ENCODE measurements around the gene TXNDC16.

The TXNDC16 gene

DNA sequence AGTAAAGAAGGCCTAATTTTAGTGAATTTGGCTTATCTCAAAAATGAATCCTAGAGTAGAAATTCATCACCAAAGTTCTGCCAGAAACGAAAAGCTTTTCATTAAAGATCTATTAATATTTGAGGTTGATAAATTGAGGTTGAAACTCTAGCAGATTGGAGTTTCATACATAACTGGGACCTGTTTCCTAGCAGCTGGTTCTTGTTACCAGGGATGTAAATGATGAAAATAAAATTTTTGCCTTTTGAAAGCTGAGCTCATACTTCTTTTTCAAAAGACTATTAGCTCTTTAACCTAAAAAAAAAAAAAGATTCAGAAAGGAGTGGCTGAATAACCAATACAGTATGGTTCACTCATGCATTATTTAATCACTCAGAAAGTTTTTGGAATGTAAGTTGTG is 139.9 kb downstream of the TXNDC16 start:
- Histone ChIP-seq H3K4me3 (ENCODE audit: low read length) (no peak overlapping the region), H3K27me3 (ENCODE audit: insufficient read depth, low read length) (no peaks in the 10 kb centered on the region), H3K36me3 (ENCODE audit: insufficient read depth, low read length) (no peaks in the 10 kb centered on the region), H3K27ac (ENCODE audit: low read depth, low read length) (no peak overlapping the region), H3K9me3 (ENCODE audit: insufficient read depth, low read depth, low read length) (no peaks in the 10 kb centered on the region), H3K4me1 (ENCODE audit: insufficient read depth, low read length) (no peaks in the 10 kb centered on the region), H3K9ac (ENCODE audit: low read depth, low read length) (no peak overlapping the region)
- WGBS, result 80% methylated on average over 1 of the region's 1 CpG

DNA sequence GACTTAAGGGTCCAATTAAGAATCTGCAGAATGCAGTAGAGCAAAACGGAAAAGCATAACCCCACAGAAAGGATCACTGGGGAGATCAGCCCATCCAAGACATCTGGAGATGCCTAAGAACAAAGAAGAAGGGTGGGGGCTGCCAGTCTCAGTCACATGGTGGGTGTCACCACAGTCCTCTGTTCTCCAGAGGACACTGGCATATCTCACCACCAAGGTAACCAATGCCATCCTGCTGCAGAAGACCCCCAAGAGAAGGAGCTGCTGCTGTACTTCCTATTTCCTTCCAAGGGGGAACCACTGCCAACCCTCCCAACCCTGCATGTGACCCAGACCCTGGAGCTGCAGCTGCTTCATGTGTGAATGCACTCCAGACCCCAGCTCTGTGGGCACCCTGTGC is 147.0 kb downstream of the TXNDC16 start:
- Histone ChIP-seq H3K36me3 (ENCODE audit: insufficient read depth, low read length) (no peaks in the 10 kb centered on the region), H3K27me3 (ENCODE audit: insufficient read depth, low read length) (no peaks in the 10 kb centered on the region), H3K9me3 (ENCODE audit: insufficient read depth, low read depth, low read length) (no peaks in the 10 kb centered on the region), H3K4me3 (ENCODE audit: low read length) (no peak overlapping the region), H3K9ac (ENCODE audit: low read depth, low read length) (no peak overlapping the region), H3K27ac (ENCODE audit: low read depth, low read length) (no peak overlapping the region), H3K4me1 (ENCODE audit: insufficient read depth, low read length) (no peaks in the 10 kb centered on the region)
- 82% methylated on average over 1 of the region's 1 CpG for WGBS

DNA sequence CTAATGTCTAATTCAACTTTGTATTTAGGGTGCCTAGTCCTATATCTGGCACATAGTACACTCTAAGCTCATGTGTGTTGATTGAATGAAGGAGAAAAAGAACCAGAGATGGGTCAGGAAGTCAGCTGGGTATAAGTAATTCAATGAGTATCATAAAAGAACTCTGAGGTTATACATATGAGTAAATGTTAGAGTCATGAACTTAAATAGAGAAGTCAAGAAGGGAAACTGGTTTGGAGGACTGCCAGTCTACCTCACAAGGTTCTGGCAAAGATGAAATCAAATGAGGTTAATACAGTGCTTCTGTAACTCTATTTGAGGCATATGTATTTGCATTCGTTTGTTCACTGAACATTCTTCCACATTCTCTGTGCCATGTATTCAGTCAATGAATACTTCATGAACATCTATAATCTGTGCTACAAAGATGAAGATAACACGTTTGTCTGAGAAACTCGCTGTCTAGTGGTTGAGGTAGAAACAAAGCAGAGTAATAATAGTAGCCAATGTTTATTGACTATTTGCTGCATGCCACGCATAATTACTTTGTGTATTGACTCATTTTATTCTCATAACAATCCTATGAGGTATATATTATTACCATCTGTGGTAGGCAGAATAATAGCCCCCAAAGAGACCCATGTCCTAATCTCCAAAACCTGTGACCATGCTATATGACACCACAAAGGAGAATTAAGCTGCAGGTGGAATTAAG is 149.3 kb downstream of the TXNDC16 start:
- Histone ChIP-seq H3K9ac (ENCODE audit: low read depth, low read length) (no peak overlapping the region), H3K4me1 (ENCODE audit: insufficient read depth, low read length) (peaks cover 4% of the 10 kb centered on the region; the same call in 1 of the 2 replicates), H3K4me3 (ENCODE audit: low read length) (no peak overlapping the region), H3K9me3 (ENCODE audit: insufficient read depth, low read depth, low read length) (no peaks in the 10 kb centered on the region), H3K27ac (ENCODE audit: low read depth, low read length) (no peak overlapping the region), H3K36me3 (ENCODE audit: insufficient read depth, low read length) (no peaks in the 10 kb centered on the region), H3K27me3 (ENCODE audit: insufficient read depth, low read length) (no peaks in the 10 kb centered on the region)
- WGBS, result 86% methylated on average over 3 of the region's 4 CpGs

DNA sequence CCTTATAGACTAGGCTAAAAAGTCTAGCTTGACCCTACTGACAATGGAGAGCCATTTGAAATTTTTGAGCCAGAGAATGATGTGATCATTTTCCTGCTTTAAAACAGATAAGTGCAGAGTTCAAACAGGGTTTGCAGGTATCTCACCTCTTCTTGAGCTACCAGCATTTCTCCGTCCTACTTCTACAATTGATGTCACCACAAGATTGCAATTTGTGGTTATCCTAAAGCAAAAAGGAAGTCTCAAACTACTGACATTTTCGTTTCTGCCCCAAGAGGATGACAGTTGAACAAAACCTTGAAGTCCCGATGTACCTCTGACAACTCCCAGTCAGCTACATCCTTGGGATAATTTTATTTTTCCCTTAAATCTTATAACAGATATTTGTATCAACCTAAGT is 151.5 kb downstream of the TXNDC16 start:
- Histone ChIP-seq H3K9me3 (ENCODE audit: insufficient read depth, low read depth, low read length) (0 out of 2 replicates have a peak, but pooled peaks cover 2% of the 10 kb centered on the region), H3K9ac (ENCODE audit: low read depth, low read length) (no peak overlapping the region), H3K27ac (ENCODE audit: low read depth, low read length) (no peak overlapping the region), H3K27me3 (ENCODE audit: insufficient read depth, low read length) (no peaks in the 10 kb centered on the region), H3K4me1 (ENCODE audit: insufficient read depth, low read length) (peaks cover 4% of the 10 kb centered on the region; the same call in 1 of the 2 replicates), H3K36me3 (ENCODE audit: insufficient read depth, low read length) (no peaks in the 10 kb centered on the region), H3K4me3 (ENCODE audit: low read length) (no peak overlapping the region)
- 87% methylated on average over 3 of the region's 3 CpGs for WGBS

DNA sequence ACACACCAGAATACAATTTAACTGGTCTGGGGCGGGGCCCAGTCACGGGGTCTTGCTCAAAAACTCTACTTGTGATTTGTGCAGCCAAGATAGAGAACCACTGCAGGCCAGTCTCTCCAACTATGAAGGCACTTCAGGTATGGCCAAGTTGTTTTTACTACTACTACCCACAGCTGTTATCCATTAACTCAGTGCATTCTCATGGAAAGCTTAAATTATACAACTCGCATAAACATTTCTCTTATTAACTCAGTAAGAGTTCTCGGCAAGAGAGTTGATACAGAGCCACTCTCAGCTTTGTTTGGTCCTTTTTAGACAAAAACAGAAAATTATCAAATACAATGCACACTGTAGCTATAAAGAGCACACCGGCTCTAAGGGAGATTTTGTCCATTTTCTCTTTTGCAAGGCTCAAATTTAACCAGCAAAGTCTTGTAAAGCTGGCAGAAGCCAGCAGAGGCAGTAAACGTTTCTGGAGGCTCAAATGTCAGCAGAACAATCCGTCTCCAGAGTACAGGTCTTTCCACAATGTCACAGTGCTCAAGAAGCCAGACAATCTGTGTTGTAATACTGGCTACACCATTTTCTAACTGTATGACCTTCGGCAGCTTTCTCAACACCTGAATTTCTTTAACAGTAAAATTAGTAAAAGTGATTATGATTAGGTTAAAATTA is 152.2 kb downstream of the TXNDC16 start:
- H3K4me3 ChIP-seq (ENCODE audit: low read length), result no peak overlapping the region
- H3K27me3 ChIP-seq (ENCODE audit: insufficient read depth, low read length), result no peaks in the 10 kb centered on the region
- 81% methylated on average over 8 of the region's 8 CpGs for WGBS
- H3K4me1 ChIP-seq (ENCODE audit: insufficient read depth, low read length), result peaks cover 4% of the 10 kb centered on the region; the same call in 1 of the 2 replicates
- no peak overlapping the region for H3K9ac ChIP-seq (ENCODE audit: low read depth, low read length)
- no peak overlapping the region for H3K27ac ChIP-seq (ENCODE audit: low read depth, low read length)
- no peaks in the 10 kb centered on the region for H3K36me3 ChIP-seq (ENCODE audit: insufficient read depth, low read length)
- H3K9me3 ChIP-seq (ENCODE audit: insufficient read depth, low read depth, low read length), result 0 out of 2 replicates have a peak, but pooled peaks cover 2% of the 10 kb centered on the region

DNA sequence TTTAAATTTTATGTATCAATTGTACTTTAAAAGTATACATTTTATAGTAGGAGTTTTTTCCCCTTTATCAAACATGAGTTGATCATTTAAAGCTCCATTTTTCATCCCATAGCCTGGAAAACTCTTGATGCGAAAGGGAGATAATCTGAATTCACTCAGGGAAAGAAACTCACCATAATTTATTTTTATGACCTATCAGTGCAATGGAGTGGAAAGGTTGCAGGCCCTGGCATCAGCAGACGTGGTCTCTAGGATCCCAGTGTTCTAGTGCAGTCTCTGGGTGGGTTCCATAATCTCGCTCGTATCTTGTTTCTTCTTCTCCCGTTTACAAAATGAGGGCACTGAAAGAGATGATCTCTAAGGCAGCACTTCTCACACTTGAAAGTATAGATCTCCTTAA is 153.2 kb downstream of the TXNDC16 start:
- Histone ChIP-seq H3K9ac (ENCODE audit: low read depth, low read length) (no peak overlapping the region), H3K27me3 (ENCODE audit: insufficient read depth, low read length) (no peaks in the 10 kb centered on the region)

DNA sequence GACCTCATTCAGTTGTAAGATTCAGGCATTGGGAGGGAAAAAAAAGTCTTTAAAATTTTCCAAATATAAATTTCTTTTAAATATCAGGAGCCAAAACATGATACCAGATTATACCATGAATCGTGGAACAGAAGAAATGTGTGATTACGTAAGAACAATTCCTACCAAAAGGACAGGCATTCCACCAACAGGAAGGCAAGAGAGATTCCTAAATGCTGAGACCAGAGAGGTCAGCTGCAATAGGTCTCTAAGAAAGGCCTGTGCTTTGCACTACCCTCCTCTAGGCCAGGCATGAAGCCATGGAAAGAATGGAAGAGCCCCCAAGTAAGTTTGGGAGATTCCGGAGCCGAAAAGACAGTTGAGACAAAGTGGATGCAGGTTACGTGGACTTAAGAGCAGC is 154.5 kb downstream of the TXNDC16 start:
- no peaks in the 10 kb centered on the region for H3K36me3 ChIP-seq (ENCODE audit: insufficient read depth, low read length)
- H3K27me3 ChIP-seq (ENCODE audit: insufficient read depth, low read length), result no peaks in the 10 kb centered on the region
- H3K9ac ChIP-seq (ENCODE audit: low read depth, low read length), result no peak overlapping the region
- H3K9me3 ChIP-seq (ENCODE audit: insufficient read depth, low read depth, low read length), result 0 out of 2 replicates have a peak, but pooled peaks cover 2% of the 10 kb centered on the region
- WGBS, result 95% methylated on average over 5 of the region's 5 CpGs
- no peak overlapping the region for H3K27ac ChIP-seq (ENCODE audit: low read depth, low read length)
- H3K4me3 ChIP-seq (ENCODE audit: low read length), result no peak overlapping the region
- H3K4me1 ChIP-seq (ENCODE audit: insufficient read depth, low read length), result peaks cover 4% of the 10 kb centered on the region; the same call in 1 of the 2 replicates

More for the DNA sequence above, 153.2 kb downstream of the TXNDC16 start:
- Histone ChIP-seq H3K4me1 (ENCODE audit: insufficient read depth, low read length) (peaks cover 4% of the 10 kb centered on the region; the same call in 1 of the 2 replicates), H3K36me3 (ENCODE audit: insufficient read depth, low read length) (no peaks in the 10 kb centered on the region), H3K4me3 (ENCODE audit: low read length) (no peak overlapping the region), H3K27ac (ENCODE audit: low read depth, low read length) (no peak overlapping the region), H3K9me3 (ENCODE audit: insufficient read depth, low read depth, low read length) (0 out of 2 replicates have a peak, but pooled peaks cover 2% of the 10 kb centered on the region)
- WGBS, result 95% methylated on average over 5 of the region's 5 CpGs

DNA sequence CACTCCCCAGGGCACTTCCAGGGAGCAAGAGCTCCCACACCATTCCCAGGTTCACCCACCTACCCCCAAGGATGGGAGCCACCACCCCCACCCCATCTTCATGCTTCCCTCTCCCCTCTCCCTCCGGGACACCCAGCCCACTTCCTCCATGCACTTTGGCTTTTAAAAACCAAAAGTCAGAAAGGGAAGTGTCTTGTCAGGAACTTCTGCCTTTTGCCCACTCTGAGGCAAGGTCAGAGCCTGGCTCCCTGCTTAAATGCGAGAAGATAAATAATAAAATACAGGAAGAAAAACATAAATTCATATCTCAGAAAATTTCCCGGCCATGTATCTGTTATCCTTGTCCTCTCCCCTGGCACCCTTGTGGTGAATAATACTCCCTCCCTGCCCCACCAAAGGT is 156.6 kb downstream of the TXNDC16 start:
- Histone ChIP-seq H3K4me1 (ENCODE audit: insufficient read depth, low read length) (peaks cover 4% of the 10 kb centered on the region; the same call in 1 of the 2 replicates), H3K9ac (ENCODE audit: low read depth, low read length) (no peak overlapping the region), H3K4me3 (ENCODE audit: low read length) (no peak overlapping the region), H3K36me3 (ENCODE audit: insufficient read depth, low read length) (no peaks in the 10 kb centered on the region), H3K27ac (ENCODE audit: low read depth, low read length) (no peak overlapping the region), H3K9me3 (ENCODE audit: insufficient read depth, low read depth, low read length) (0 out of 2 replicates have a peak, but pooled peaks cover 2% of the 10 kb centered on the region), H3K27me3 (ENCODE audit: insufficient read depth, low read length) (no peaks in the 10 kb centered on the region)
- 96% methylated on average over 3 of the region's 3 CpGs for WGBS

DNA sequence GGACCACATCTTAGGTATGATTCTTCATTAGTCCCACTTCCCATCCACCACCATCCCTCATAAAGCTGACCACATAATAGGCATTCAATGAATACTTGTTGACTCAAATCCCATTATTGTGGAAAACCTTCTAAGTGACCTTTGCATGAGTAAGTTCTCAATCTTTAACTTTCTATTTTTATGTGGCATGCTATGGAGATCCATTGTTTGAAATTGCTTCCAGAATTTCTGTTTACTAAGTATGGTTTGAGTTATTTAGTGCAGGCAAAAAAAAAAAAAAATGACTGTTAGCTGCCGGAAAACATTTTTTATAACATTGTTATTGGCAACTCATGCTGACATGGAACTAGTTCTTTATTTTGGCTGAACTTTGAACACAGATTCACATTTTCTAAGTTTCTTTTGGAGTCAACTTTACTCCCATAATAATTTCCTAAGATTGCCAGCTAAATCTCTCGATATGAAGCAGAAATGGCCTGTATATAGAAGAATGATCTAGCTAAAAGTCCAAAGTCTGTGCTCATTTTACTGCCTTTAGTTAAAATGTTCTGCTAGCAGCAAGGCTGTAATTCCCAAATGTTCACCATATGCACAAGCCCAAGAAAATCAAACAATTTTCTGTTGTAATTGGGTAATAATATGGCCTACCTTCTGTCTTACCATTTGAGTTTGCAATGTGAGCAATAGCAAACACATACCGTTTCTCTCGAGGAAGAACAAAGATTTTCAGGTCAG is 160.3 kb downstream of the TXNDC16 start:
- Histone ChIP-seq H3K27ac (ENCODE audit: low read depth, low read length) (no peak overlapping the region), H3K4me1 (ENCODE audit: insufficient read depth, low read length) (no peaks in the 10 kb centered on the region), H3K4me3 (ENCODE audit: low read length) (no peak overlapping the region), H3K27me3 (ENCODE audit: insufficient read depth, low read length) (no peaks in the 10 kb centered on the region), H3K9ac (ENCODE audit: low read depth, low read length) (no peak overlapping the region), H3K9me3 (ENCODE audit: insufficient read depth, low read depth, low read length) (0 out of 2 replicates have a peak, but pooled peaks cover under 1% of the 10 kb centered on the region), H3K36me3 (ENCODE audit: insufficient read depth, low read length) (no peaks in the 10 kb centered on the region)
- 95% methylated on average over 3 of the region's 4 CpGs for WGBS

Measured in HUES64 (cell line).